GM19438 (cell line): ENCODE measurements around the gene EPN2.
"Not testable (repeated sequence)": the region's sequence is repeated elsewhere in the genome, so short reads cannot be mapped to it uniquely, and the experiment has no call there.

ENCODE experiments used
- ATAC-seq: cut with Tn5 transposase; IDR thresholded peaks from one replicate; pipeline ENCODE4 v1.9.1; 2021; ENCODE audit warnings: low read depth; ENCODE audit not compliant: unreplicated experiment

The EPN2 gene

GRCh38 chr17:19341641-19342610 lies 104.8 kb downstream of the EPN2 start:
- no peak for ATAC-seq

GRCh38 chr17:19342611-19343255 lies 105.6 kb downstream of the EPN2 start:
- ATAC-seq, result no peak

GRCh38 chr17:19343256-19343630 lies 106.1 kb downstream of the EPN2 start:
- ATAC-seq, result no peak

- ATAC-seq, result no peak
Observed at GRCh38 chr17:19343671-19344151, 106.5 kb downstream of the EPN2 start.

- ATAC-seq, result no peak
Observed at GRCh38 chr17:19344311-19345066, 107.3 kb downstream of the EPN2 start.

GRCh38 chr17:19345067-19345460 lies 107.9 kb downstream of the EPN2 start:
- no peak for ATAC-seq

- no peak for ATAC-seq
Observed at GRCh38 chr17:19345486-19346350, 108.6 kb downstream of the EPN2 start.

- no peak for ATAC-seq
Observed at GRCh38 chr17:19346351-19347255, 109.4 kb downstream of the EPN2 start.

- no peak for ATAC-seq
Observed at GRCh38 chr17:19347323-19348080, 110.3 kb downstream of the EPN2 start.

GRCh38 chr17:19348081-19348650 lies 111.0 kb downstream of the EPN2 start:
- no peak for ATAC-seq

GRCh38 chr17:19348806-19349205 lies 111.6 kb downstream of the EPN2 start:
- no peak for ATAC-seq

- not testable (repeated sequence) for ATAC-seq
Observed at GRCh38 chr17:19353401-19353800, 116.2 kb downstream of the EPN2 start.

- ATAC-seq, result no peak
Observed at GRCh38 chr17:19354748-19355147, 117.6 kb downstream of the EPN2 start.

- no peak for ATAC-seq
Observed at GRCh38 chr17:19357351-19357750, 120.2 kb downstream of the EPN2 start.

GRCh38 chr17:19357761-19358160 lies 120.6 kb downstream of the EPN2 start:
- ATAC-seq, result no peak

- no peak for ATAC-seq
Observed at GRCh38 chr17:19359151-19359550, 122.0 kb downstream of the EPN2 start.

GRCh38 chr17:19359856-19360255 lies 122.7 kb downstream of the EPN2 start:
- ATAC-seq, result no peak

GRCh38 chr17:19360772-19361171 lies 123.6 kb downstream of the EPN2 start:
- ATAC-seq, result no peak
